Uterus (tissue), 4 donors: Measurements from ENCODE around the gene FIBP. TPM values are rescaled to one million over a fixed set of nuclear protein-coding genes. Genes with fewer than 3 reads are reported as not detected.
A peak's percentile ranks its signal among the peaks of the same experiment; 100 is the strongest.

Experiments used
- DNase-seq, 2 donors: peaks; one replicate each; pipeline ENCODE4 v3.0.0-alpha.2; 2019 to 2020
- H3K27ac ChIP-seq, 2 donors: fragments of 200-600 bp; sonication (generic); 1 replicate in 1 of 2; 2 replicates in 1 of 2; pipeline ENCODE4 v1.5.1; 2016 to 2018
- H3K27me3 ChIP-seq, 2 donors: fragments of 200-600 bp; sonication (generic); one replicate each; pipeline ENCODE4 v1.5.1; 2018 to 2019; ENCODE audit warnings: control low read depth in 1 of 2
- H3K36me3 ChIP-seq, 2 donors: fragments of 200-600 bp; sonication (generic); one replicate each; pipeline ENCODE4 v1.5.1; 2019; ENCODE audit warnings: control low read depth in 1 of 2
- H3K4me1 ChIP-seq, 2 donors: fragments of 200-600 bp; sonication (generic); one replicate each; pipeline ENCODE4 v1.5.1; 2018 to 2019; ENCODE audit warnings: control low read depth in 1 of 2
- H3K4me3 ChIP-seq, 2 donors: fragments of 200-600 bp; sonication (generic); 1 replicate in 1 of 2; 2 replicates in 1 of 2; pipeline ENCODE4 v1.5.1; 2018 to 2019; ENCODE audit warnings: mild to moderate bottlenecking in 1 of 2
- H3K9me3 ChIP-seq, 2 donors: fragments of 200-600 bp; sonication (generic); one replicate each; pipeline ENCODE4 v1.5.1; 2019; ENCODE audit warnings: control low read depth in 1 of 2
- CTCF ChIP-seq, 4 experiments: fragments of 200-600 bp in 2 of 4; fragments of 450-650 bp in 2 of 4; sonication (generic) in 2 of 4; IDR thresholded peaks; one replicate each; pipeline ENCODE4 v1.5.1; 2016 to 2019; ENCODE audit warnings: antibody characterized with exemption in 4 of 4, mild to moderate bottlenecking in 2 of 4, moderate library complexity in 1 of 4
- POLR2A ChIP-seq, 2 donors: fragments of 450-650 bp; IDR thresholded peaks; one replicate each; pipeline ENCODE4 v1.6.1; 2016; ENCODE audit warnings: antibody characterized with exemption in 2 of 2, mild to moderate bottlenecking in 1 of 2, moderate library complexity in 1 of 2
- intact Hi-C: fragments of 100-400 bp; cut with DNase I; formaldehyde crosslinking; loops from one replicate; pipeline ENCODE4 v1.15.1; 2023; ENCODE audit warnings: low total_unique reads
- total RNA-seq, 4 donors: library from RNA; depleted of rRNA in 3 of 4; stranded (reverse); fragments of >200 nt in 3 of 4; gene quantifications; one replicate each; pipeline versions ENCODE4 v1.1.0 to v1.2.4, GENCODE V29; 2014 to 2023
- donor health status: DM: yes; HTN: yes; CAD: no.

Gene FIBP
- total RNA-seq, 4 donors from 2014 or later = 39.7 to 239 (median 52.2) TPM

DNA sequence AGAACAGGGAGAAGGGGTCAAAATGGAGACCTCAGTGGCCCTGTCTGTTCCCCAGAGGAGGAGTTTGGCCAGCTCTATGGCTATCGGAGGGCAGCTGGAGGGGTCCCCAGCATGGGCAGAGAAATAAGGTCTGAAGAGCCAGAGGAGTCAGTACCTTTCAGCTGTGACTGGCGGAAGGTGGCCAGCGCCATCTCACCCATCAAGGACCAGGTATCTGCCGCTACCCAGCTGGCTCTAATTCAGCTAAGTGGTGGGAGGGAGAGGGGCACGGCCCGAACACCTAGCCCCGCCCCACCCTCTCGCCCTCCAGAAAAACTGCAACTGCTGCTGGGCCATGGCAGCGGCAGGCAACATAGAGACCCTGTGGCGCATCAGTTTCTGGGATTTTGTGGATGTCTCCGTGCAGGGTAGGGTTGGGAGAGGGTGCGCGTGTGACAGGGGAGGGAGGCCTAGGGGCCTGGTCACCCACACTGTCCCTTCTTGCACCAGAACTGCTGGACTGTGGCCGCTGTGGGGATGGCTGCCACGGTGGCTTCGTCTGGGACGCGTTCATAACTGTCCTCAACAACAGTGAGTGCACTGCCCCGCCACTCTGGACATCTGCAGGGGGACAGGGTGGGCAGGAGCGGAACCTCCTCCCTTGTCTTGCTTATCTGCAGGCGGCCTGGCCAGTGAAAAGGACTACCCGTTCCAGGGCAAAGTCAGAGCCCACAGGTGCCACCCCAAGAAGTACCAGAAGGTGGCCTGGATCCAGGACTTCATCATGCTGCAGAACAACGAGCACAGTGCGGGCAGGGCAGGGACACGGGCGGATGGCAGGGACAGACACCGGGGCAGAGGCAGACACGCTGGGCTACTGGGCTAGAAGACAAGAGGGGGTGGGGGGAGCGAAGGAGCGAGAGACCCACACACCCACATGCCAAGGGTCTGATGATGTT, 5.9 kb downstream of the FIBP start:
- peak in 1 of 2 donors; percentile 16 for DNase-seq
- Histone ChIP-seq H3K36me3 (no peaks in the 10 kb centered on the region), H3K9me3 (no peaks in the 10 kb centered on the region), H3K27me3 (no peaks in the 10 kb centered on the region), H3K4me3 (no peak overlapping the region), H3K27ac (no peak overlapping the region), H3K4me1 (peaks cover under 1 to 4% of the 10 kb centered on the region in 2 donors)
- TF ChIP-seq CTCF (IDR thresholded peaks at IDR 0.05) (no peak), POLR2A (IDR thresholded peaks at IDR 0.05) (no peak)
- intact Hi-C loops = loop anchor here (5.0 kb wide), 1 partner anchor 105 kb away; no protein-coding TSS in a partner anchor

DNA sequence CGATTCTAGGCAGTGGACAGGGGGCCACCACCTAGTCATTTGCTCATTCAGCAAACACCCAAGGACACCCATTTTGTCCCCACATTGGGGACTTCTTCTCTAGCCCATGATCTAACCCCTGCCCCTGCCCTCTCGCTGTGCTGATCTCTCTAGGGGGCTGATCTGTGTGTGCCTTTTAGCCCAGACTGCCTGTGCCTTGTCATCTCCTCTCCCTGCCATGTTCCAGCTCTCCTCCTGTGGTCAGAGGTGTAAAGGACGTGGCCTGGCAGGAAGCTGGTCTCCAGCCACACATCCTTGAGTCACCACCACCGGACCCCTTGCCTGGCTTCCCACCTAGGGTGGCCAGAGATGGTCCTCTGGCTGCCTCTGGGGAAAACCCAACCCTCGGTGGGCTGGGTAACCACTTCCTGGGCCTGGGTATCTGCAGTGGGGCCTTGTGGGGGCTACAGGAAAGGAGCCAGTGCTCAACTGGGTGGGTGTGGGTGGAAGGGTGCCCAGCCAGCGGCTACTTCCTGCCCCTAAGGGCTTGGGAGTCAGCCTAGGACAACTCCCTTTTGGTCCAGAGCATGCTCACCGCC, 7.3 kb downstream of the FIBP start:
- Histone ChIP-seq H3K9me3 (no peaks in the 10 kb centered on the region), H3K4me1 (no peaks in the 10 kb centered on the region), H3K27ac (no peak overlapping the region), H3K27me3 (no peaks in the 10 kb centered on the region), H3K36me3 (no peaks in the 10 kb centered on the region), H3K4me3 (no peak overlapping the region)
- no peak for DNase-seq
- TF ChIP-seq POLR2A (IDR thresholded peaks at IDR 0.05) = no peak
- no peak for TF ChIP-seq CTCF (IDR thresholded peaks at IDR 0.05)
- intact Hi-C loops = loop anchor here (5.0 kb wide), 1 partner anchor 106 kb away; no protein-coding TSS in a partner anchor

DNA sequence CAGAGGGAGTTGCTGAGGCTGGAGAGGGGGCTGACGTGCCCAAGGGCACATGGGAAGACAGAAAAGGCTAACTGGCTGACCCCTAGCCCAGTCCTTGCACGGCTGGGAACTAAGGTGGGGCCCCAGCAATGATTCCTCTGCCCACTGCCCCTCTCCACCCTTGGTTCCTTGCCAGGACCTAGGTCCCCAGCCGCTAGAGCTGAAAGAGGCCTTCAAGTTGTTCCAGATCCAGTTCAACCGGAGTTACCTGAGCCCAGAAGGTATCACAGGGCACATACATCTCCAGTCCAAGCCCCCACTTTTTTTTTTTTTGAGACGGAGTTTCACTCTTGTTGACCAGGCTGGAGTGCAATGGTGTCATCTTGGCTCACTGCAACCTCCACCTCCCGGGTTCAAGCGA, 8.2 kb downstream of the FIBP start:
- intact Hi-C loops = loop anchor here (5.0 kb wide), 1 partner anchor 107 kb away; no protein-coding TSS in a partner anchor
- no peaks in the 10 kb centered on the region for H3K9me3 ChIP-seq
- H3K27me3 ChIP-seq = no peaks in the 10 kb centered on the region
- H3K4me3 ChIP-seq = no peak overlapping the region
- peak in 1 of 2 donors; percentile 16 for DNase-seq
- no peaks in the 10 kb centered on the region for H3K4me1 ChIP-seq
- no peaks in the 10 kb centered on the region for H3K36me3 ChIP-seq
- H3K27ac ChIP-seq = no peak overlapping the region
- TF ChIP-seq CTCF (IDR thresholded peaks at IDR 0.05) = no peak
- TF ChIP-seq POLR2A (IDR thresholded peaks at IDR 0.05) = no peak

DNA sequence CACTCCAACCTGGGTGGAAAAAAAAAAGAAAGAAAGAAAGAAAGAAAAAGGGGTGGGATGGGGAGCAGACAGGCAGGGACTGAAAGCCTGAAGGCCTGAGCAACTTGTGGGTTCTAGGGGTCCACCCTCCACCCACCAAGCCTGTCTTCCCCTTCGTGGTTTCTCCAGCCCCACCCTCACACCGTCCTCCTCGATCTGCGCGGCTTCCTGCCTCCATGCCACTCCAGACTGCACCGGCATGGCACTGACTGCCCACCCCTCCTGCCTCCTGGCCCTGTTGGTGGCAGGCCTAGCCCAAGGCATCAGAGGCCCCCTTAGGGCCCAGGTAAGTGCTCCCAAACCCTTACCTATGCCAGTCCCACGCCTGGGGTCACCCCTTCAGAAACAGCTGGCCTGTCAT, 8.7 kb downstream of the FIBP start, which contains the start of gene CTSW:
CTSW (plus strand) TSS at position 221 of the 400 bp plus-strand sequence; CDS start at position 239, 18 bp downstream.
- Histone ChIP-seq H3K4me1 (no peaks in the 10 kb centered on the region), H3K36me3 (no peaks in the 10 kb centered on the region), H3K9me3 (no peaks in the 10 kb centered on the region), H3K27ac (no peak within 1 kb of the TSS), H3K27me3 (no peaks in the 10 kb centered on the region), H3K4me3 (no peak within 1 kb of the TSS)
- intact Hi-C loops = loop anchor here (5.0 kb wide), 1 partner anchor 108 kb away; no protein-coding TSS in a partner anchor
- DNase-seq = no peak
- TF ChIP-seq POLR2A (IDR thresholded peaks at IDR 0.05) = no peak
- no peak for TF ChIP-seq CTCF (IDR thresholded peaks at IDR 0.05)
